Pancreas (tissue), 10 donors: ENCODE data around the gene KNL1. TPM values are rescaled to one million over a fixed set of nuclear protein-coding genes. Genes with fewer than 3 reads are reported as not detected.
"Not testable (repeated sequence)": the region's sequence is repeated elsewhere in the genome, so short reads cannot be mapped to it uniquely, and the experiment has no call there.

Experiments used
- ATAC-seq, 4 donors: fragments of 200-7000 bp; cut with Tn5 transposase; one replicate each; pipeline versions ENCODE4 v1.8.0 to v1.9.1; 2020; ENCODE audit warnings: mild to moderate bottlenecking in 4 of 4, moderate library complexity in 4 of 4
- DNase-seq, 6 donors: peaks; one replicate each; pipeline ENCODE4 v3.0.0-alpha.2; 2020
- FAIRE-seq: peaks from 2 replicates; lab custom pipeline; 2012; peaks lifted over from hg19 to GRCh38; lab: Jason Lieb, UNC
- H3K27ac ChIP-seq, 4 donors: fragments of 200-600 bp; sonication (generic); 1 replicate in 3 of 4; 2 replicates in 1 of 4; pipeline versions ENCODE4 v1.5.0 to v1.8.0; 2020
- H3K27me3 ChIP-seq, 4 donors: fragments of 200-600 bp; one replicate each; pipeline ENCODE4 v1.8.0; 2021
- H3K36me3 ChIP-seq, 3 donors: fragments of 200-600 bp; sonication (generic) in 1 of 3; one replicate each; pipeline versions ENCODE4 v1.5.0 to v1.8.0; 2020 to 2021
- H3K4me1 ChIP-seq, 3 donors: fragments of 200-600 bp; one replicate each; pipeline ENCODE4 v1.8.0; 2021
- H3K4me3 ChIP-seq, 4 donors: fragments of 200-600 bp; sonication (generic) in 2 of 4; one replicate each; pipeline versions ENCODE4 v1.5.0 to v1.8.0; 2020 to 2021
- H3K9me3 ChIP-seq, 4 donors: fragments of 200-600 bp; one replicate each; pipeline ENCODE4 v1.8.0; 2021
- CTCF ChIP-seq, 4 donors: fragments of 200-600 bp; sonication (generic) in 3 of 4; IDR thresholded peaks; one replicate each; pipeline versions ENCODE4 v1.5.0 to v1.8.0; 2021; ENCODE audit warnings: antibody characterized with exemption in 4 of 4
- WGBS, 2 donors: extraction: QIAGEN DNeasy Blood & Tissue Kit; methylation state at CpG; one replicate each; pipeline ENCODE4 v1.1.7; 2013; 5-methylcytosine and 5-hydroxymethylcytosine counted together
- intact Hi-C, 3 donors: fragments of 100-400 bp; cut with DNase I; formaldehyde crosslinking; loops; one replicate each; pipeline versions ENCODE4 v1.11.1 to v1.14.2; 2022
- polyA plus RNA-seq, 2 donors: library from polyadenylated mRNA; stranded (reverse); fragments of 200-250 nt; gene quantifications; one replicate each; pipeline ENCODE4 v1.2.3, GENCODE V29; 2013
- total RNA-seq, 6 donors: library from RNA; stranded (reverse); fragmentation: NEBNext Ultra II Directional in 4 of 6; extraction: Animal tissue kit (Norgen Biotek cat#: 25700) in 4 of 6; gene quantifications; one replicate each; pipeline versions ENCODE4 v1.2.1 to v1.2.4, GENCODE V29; 2021 to 2023
- donor health status: healthy with polysubstance abuse.
- donor health status: DM: no; HTN: no; CAD: no; lungs with moderate emphysema.
- donor health status: DM: no; HTN: no; CAD: no.
- donor health status: control.
- donor health status: control.
- donor health status: Bipolar disorder and iron deficiency.
- donor health status: DM: yes; HTN: yes; CAD: no.
- donor health status: DM: no; HTN: no; CAD: no.
- donor health status: DM: no; HTN: no; CAD: no.
- donor health status: DM: yes; HTN: yes; CAD: no.

KNL1 gene
- total and polyA plus RNA-seq, 8 donors: 0.02 to 0.90 (median 0.29) TPM

GRCh38 chr15:40639677-40640076 lies 45.6 kb downstream of the KNL1 start:
- FAIRE-seq (no peak), DNase-seq (no peak), ATAC-seq (no peak)
- Histone ChIP-seq H3K4me3 (no peak overlapping the region), H3K9me3 (no peaks in the 10 kb centered on the region), H3K36me3 (no peaks in the 10 kb centered on the region), H3K27ac (no peak overlapping the region), H3K4me1 (no peaks in the 10 kb centered on the region), H3K27me3 (no peaks in the 10 kb centered on the region)
- WGBS, 2 donors: 96 to 98% methylated on average over 5 of the region's 5 CpGs
- TF ChIP-seq CTCF (IDR thresholded peaks at IDR 0.05): no peak
- intact Hi-C loops: loop anchor here in 1 of 3 donors (5.0 kb wide), 1 partner anchor 1498 kb away; no protein-coding TSS in a partner anchor

- Histone ChIP-seq H3K27ac (no peak overlapping the region), H3K4me3 (no peak overlapping the region), H3K4me1 (no peaks in the 10 kb centered on the region), H3K36me3 (no peaks in the 10 kb centered on the region), H3K27me3 (no peaks in the 10 kb centered on the region), H3K9me3 (no peaks in the 10 kb centered on the region)
- FAIRE-seq (no peak), ATAC-seq (no peak), DNase-seq (no peak)
- 80 to 94% methylated on average over 1 of the region's 1 CpG for WGBS, 2 donors
- intact Hi-C loops: no loop called here
- TF ChIP-seq CTCF (IDR thresholded peaks at IDR 0.05): no peak
These were observed 53.5 kb downstream of the KNL1 start for GRCh38 chr15:40647523-40647922.

GRCh38 chr15:40650479-40650878 lies 56.4 kb downstream of the KNL1 start:
- no peaks in the 10 kb centered on the region for H3K36me3 ChIP-seq
- intact Hi-C loops: no loop called here
- no peaks in the 10 kb centered on the region for H3K4me1 ChIP-seq
- FAIRE-seq (no peak), ATAC-seq (no peak), DNase-seq (no peak)
- no peak overlapping the region for H3K4me3 ChIP-seq
- no peak for TF ChIP-seq CTCF (IDR thresholded peaks at IDR 0.05)
- no peaks in the 10 kb centered on the region for H3K27me3 ChIP-seq
- no peak overlapping the region for H3K27ac ChIP-seq
- H3K9me3 ChIP-seq: no peaks in the 10 kb centered on the region

GRCh38 chr15:40660686-40661085 lies 66.6 kb downstream of the KNL1 start:
- no peaks in the 10 kb centered on the region for H3K36me3 ChIP-seq
- no peak for TF ChIP-seq CTCF (IDR thresholded peaks at IDR 0.05)
- ATAC-seq (no peak), FAIRE-seq (no peak), DNase-seq (no peak)
- no peaks in the 10 kb centered on the region for H3K4me1 ChIP-seq
- H3K27ac ChIP-seq: no peak overlapping the region
- intact Hi-C loops: no loop called here
- 98% methylated on average over 5 of the region's 5 CpGs for WGBS, 2 donors
- H3K27me3 ChIP-seq: no peaks in the 10 kb centered on the region
- no peak overlapping the region for H3K4me3 ChIP-seq
- H3K9me3 ChIP-seq: no peaks in the 10 kb centered on the region

- Histone ChIP-seq H3K4me3 (no peak overlapping the region), H3K27me3 (no peaks in the 10 kb centered on the region), H3K36me3 (no peaks in the 10 kb centered on the region), H3K4me1 (no peaks in the 10 kb centered on the region), H3K9me3 (no peaks in the 10 kb centered on the region), H3K27ac (no peak overlapping the region)
- ATAC-seq (no peak), DNase-seq (no peak), FAIRE-seq (no peak)
- TF ChIP-seq CTCF (IDR thresholded peaks at IDR 0.05): no peak
- intact Hi-C loops: no loop called here
- WGBS, 2 donors: 94 to 97% methylated on average over 7 of the region's 7 CpGs
These were observed 70.9 kb downstream of the KNL1 start for GRCh38 chr15:40664909-40665308.

- H3K9me3 ChIP-seq, DNase-seq, H3K27ac ChIP-seq, H3K4me3 ChIP-seq, ATAC-seq, H3K36me3 ChIP-seq, intact Hi-C loops, H3K4me1 ChIP-seq, H3K27me3 ChIP-seq, FAIRE-seq: not testable (repeated sequence)
- 56 to 65% methylated on average over 6 of the region's 6 CpGs for WGBS, 2 donors
These were observed 82.2 kb downstream of the KNL1 start for GRCh38 chr15:40676290-40676689.

GRCh38 chr15:40676906-40677305 lies 82.9 kb downstream of the KNL1 start:
- H3K27me3 ChIP-seq, H3K36me3 ChIP-seq, DNase-seq, H3K27ac ChIP-seq, FAIRE-seq, intact Hi-C loops, H3K4me1 ChIP-seq, ATAC-seq, H3K4me3 ChIP-seq, H3K9me3 ChIP-seq: not testable (repeated sequence)
- 92 to 93% methylated on average over 15 to 37 of the region's 38 CpGs for WGBS, 2 donors
